ENCODE data around the gene ACSL1.

The ACSL1 gene

DNA sequence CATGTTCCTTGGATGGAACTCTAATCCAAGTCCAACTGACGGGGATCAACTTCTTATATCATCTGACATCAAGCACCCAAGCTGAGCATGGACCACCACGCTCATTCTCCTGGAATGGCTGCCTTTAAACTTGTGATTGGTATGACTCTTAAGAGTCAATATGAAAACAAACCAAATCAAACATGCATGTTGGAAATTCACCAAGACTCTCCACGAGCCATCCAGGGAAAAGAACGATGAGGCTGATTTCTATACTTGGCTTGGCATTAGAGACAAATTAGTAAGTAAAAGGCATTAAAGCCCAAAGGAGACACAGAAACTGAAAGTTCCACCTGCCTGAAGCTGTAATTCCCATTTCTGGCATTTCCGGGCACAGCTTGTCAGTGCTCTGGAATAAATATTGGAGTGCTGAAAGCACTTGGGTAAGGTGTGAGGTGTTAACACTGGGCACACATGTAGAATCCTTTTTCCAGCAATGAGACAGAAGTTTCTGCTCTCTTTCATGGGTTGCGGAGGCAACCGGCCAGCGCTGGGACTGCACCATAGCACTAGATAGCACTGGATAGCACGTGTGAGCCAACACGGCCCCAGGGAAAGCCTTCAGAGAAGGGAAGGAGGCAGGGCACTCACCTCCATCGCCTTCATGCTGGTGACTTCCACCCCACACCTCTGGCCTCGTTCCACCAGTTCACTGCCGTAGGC lies 49.8 kb downstream of the ACSL1 start:
- no peak overlapping the region for H3K18ac ChIP-seq (ENCODE audit: low read length)
- no peak overlapping the region for H3K27ac ChIP-seq (ENCODE audit: low read depth, low read length)
- WGBS (ENCODE audit: extremely low coverage, insufficient coverage, low lambda C conversion rate) = no CpG with 5 or more reads among the region's 13 CpGs
- no peak overlapping the region for H3K4me2 ChIP-seq (ENCODE audit: low read length)
- no peak overlapping the region for H4K5ac ChIP-seq (ENCODE audit: low read length)
- H3K27me3 ChIP-seq (ENCODE audit: insufficient read depth, low read length, poor library complexity) = no peaks in the 10 kb centered on the region
- H3K36me3 ChIP-seq (ENCODE audit: control insufficient read depth, insufficient read depth, low read length) = no peaks in the 10 kb centered on the region
- H3K4ac ChIP-seq (ENCODE audit: low read depth, low read length) = no peak overlapping the region
- H3K79me1 ChIP-seq (ENCODE audit: low read length) = no peaks in the 10 kb centered on the region
- no peak overlapping the region for H2BK15ac ChIP-seq (replicated peaks; ENCODE audit: low read depth)
- H3K23ac ChIP-seq (ENCODE audit: low read length) = no peak overlapping the region
- no peak overlapping the region for H2AK5ac ChIP-seq (ENCODE audit: low read length)
- H2BK120ac ChIP-seq (ENCODE audit: low read depth, low read length) = no peak overlapping the region
- no peak overlapping the region for H3K4me3 ChIP-seq (ENCODE audit: low read length)
- H3K4me1 ChIP-seq (ENCODE audit: control insufficient read depth, low read depth, low read length) = no peaks in the 10 kb centered on the region
- no peak overlapping the region for H4K8ac ChIP-seq (ENCODE audit: low read depth, low read length)
- H3K9ac ChIP-seq (ENCODE audit: low read length) = no peak overlapping the region
- no peak for DNase-seq
- H2BK5ac ChIP-seq (ENCODE audit: low read length) = no peak overlapping the region
- no peak overlapping the region for H3K56ac ChIP-seq (ENCODE audit: low read length)
- H3K79me2 ChIP-seq (ENCODE audit: control insufficient read depth, insufficient read depth, low read length) = no peaks in the 10 kb centered on the region

DNA sequence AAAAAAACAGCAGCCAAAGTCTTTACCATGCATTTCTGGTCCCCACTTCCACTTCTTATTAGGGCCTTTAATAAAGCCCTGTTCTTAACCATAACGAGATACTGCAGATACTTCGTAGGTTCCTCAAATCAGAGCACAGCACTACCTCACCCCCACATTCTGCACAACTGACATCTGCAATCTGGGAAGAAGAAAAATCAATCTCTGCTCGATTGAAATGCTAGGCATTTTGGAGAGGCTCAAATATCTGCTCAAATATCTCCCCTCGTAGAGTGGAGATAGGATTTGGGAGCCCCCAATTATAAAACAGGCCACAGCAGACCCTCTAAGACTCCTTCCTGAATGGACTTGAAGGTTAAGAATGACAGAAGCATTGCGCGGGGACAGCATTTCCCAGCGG lies 51.6 kb downstream of the ACSL1 start:
- Histone ChIP-seq H3K9ac (ENCODE audit: low read length) (no peak overlapping the region), H2BK120ac (ENCODE audit: low read depth, low read length) (no peak overlapping the region), H3K79me1 (ENCODE audit: low read length) (no peaks in the 10 kb centered on the region), H3K18ac (ENCODE audit: low read length) (no peak overlapping the region), H3K79me2 (ENCODE audit: control insufficient read depth, insufficient read depth, low read length) (no peaks in the 10 kb centered on the region), H3K23ac (ENCODE audit: low read length) (no peak overlapping the region), H4K5ac (ENCODE audit: low read length) (no peak overlapping the region), H3K56ac (ENCODE audit: low read length) (no peak overlapping the region), H2BK15ac (replicated peaks; ENCODE audit: low read depth) (no peak overlapping the region), H3K4me2 (ENCODE audit: low read length) (no peak overlapping the region), H3K27me3 (ENCODE audit: insufficient read depth, low read length, poor library complexity) (no peaks in the 10 kb centered on the region), H4K8ac (ENCODE audit: low read depth, low read length) (no peak overlapping the region), H3K4ac (ENCODE audit: low read depth, low read length) (no peak overlapping the region), H3K4me1 (ENCODE audit: control insufficient read depth, low read depth, low read length) (no peaks in the 10 kb centered on the region), H2AK5ac (ENCODE audit: low read length) (no peak overlapping the region), H3K36me3 (ENCODE audit: control insufficient read depth, insufficient read depth, low read length) (no peaks in the 10 kb centered on the region), H3K4me3 (ENCODE audit: low read length) (no peak overlapping the region), H3K27ac (ENCODE audit: low read depth, low read length) (no peak overlapping the region), H2BK5ac (ENCODE audit: low read length) (no peak overlapping the region)
- WGBS (ENCODE audit: extremely low coverage, insufficient coverage, low lambda C conversion rate) = no CpG with 5 or more reads among the region's 7 CpGs
- no peak for DNase-seq

DNA sequence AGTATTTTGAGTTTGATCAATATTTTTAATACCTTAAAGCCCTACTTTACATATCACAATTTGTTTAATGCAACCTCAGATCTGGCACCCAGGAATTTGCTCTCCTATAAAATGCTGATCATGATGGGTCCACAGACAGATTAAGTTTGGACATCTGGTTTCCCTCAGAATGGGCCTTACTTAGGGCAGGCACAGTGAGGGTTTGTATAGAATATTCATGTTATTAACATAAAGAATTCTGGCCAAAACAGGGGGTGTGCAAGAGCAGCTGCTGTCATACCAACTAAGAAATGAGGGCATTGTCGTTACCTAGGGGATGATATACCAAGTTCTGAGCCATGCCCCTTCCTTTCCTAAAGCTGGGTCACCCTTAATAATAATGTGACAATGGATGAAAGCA lies 54.4 kb downstream of the ACSL1 start:
- H3K4ac ChIP-seq (ENCODE audit: low read depth, low read length) = no peak overlapping the region
- no peak overlapping the region for H3K9ac ChIP-seq (ENCODE audit: low read length)
- H2AK5ac ChIP-seq (ENCODE audit: low read length) = no peak overlapping the region
- no peak for DNase-seq
- no peak overlapping the region for H2BK120ac ChIP-seq (ENCODE audit: low read depth, low read length)
- H3K23ac ChIP-seq (ENCODE audit: low read length) = no peak overlapping the region
- no CpG with 5 or more reads among the region's 1 CpG for WGBS (ENCODE audit: extremely low coverage, insufficient coverage, low lambda C conversion rate)
- no peaks in the 10 kb centered on the region for H3K79me1 ChIP-seq (ENCODE audit: low read length)
- no peak overlapping the region for H3K27ac ChIP-seq (ENCODE audit: low read depth, low read length)
- H3K27me3 ChIP-seq (ENCODE audit: insufficient read depth, low read length, poor library complexity) = no peaks in the 10 kb centered on the region
- no peak overlapping the region for H2BK15ac ChIP-seq (replicated peaks; ENCODE audit: low read depth)
- H3K4me2 ChIP-seq (ENCODE audit: low read length) = no peak overlapping the region
- no peaks in the 10 kb centered on the region for H3K4me1 ChIP-seq (ENCODE audit: control insufficient read depth, low read depth, low read length)
- H3K36me3 ChIP-seq (ENCODE audit: control insufficient read depth, insufficient read depth, low read length) = no peaks in the 10 kb centered on the region
- H4K5ac ChIP-seq (ENCODE audit: low read length) = no peak overlapping the region
- H2BK5ac ChIP-seq (ENCODE audit: low read length) = no peak overlapping the region
- H4K8ac ChIP-seq (ENCODE audit: low read depth, low read length) = no peak overlapping the region
- H3K56ac ChIP-seq (ENCODE audit: low read length) = no peak overlapping the region
- H3K79me2 ChIP-seq (ENCODE audit: control insufficient read depth, insufficient read depth, low read length) = no peaks in the 10 kb centered on the region
- no peak overlapping the region for H3K4me3 ChIP-seq (ENCODE audit: low read length)
- no peak overlapping the region for H3K18ac ChIP-seq (ENCODE audit: low read length)

DNA sequence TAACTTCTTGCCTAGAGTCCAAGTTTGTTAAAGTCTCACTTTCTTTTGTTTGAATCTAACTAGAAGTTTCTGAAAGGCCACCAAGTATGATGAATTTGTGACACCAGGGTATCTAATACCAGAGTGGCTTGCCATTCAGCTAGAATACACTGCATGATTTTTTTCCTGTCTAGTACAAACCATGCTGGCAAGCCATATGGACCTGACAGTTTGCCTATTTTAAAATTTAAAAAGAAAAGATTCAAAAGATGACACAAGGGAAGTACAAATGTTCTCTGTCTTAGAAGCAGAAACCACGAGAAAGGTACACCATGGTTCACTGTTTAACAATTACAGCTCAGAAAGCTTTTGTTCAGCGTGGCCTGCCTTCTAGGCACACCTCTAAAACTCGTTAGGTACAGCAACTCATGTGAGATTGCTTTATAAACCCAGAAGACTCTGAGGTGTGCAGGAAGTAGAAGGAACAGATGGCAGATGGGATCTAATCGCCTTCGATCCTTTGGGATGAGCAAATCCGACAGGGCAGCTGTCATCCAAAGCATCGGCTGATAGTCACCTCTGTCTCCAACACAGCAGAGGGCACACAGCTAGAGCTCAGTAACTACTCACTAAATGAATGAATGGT lies 56.5 kb downstream of the ACSL1 start:
- Histone ChIP-seq H2AK5ac (ENCODE audit: low read length) (no peak overlapping the region), H4K5ac (ENCODE audit: low read length) (no peak overlapping the region), H3K23ac (ENCODE audit: low read length) (no peak overlapping the region), H3K79me1 (ENCODE audit: low read length) (no peaks in the 10 kb centered on the region), H3K27me3 (ENCODE audit: insufficient read depth, low read length, poor library complexity) (no peaks in the 10 kb centered on the region), H4K8ac (ENCODE audit: low read depth, low read length) (no peak overlapping the region), H2BK5ac (ENCODE audit: low read length) (no peak overlapping the region), H3K27ac (ENCODE audit: low read depth, low read length) (no peak overlapping the region), H3K9ac (ENCODE audit: low read length) (no peak overlapping the region), H3K79me2 (ENCODE audit: control insufficient read depth, insufficient read depth, low read length) (no peaks in the 10 kb centered on the region), H2BK15ac (replicated peaks; ENCODE audit: low read depth) (no peak overlapping the region), H3K56ac (ENCODE audit: low read length) (no peak overlapping the region), H3K36me3 (ENCODE audit: control insufficient read depth, insufficient read depth, low read length) (no peaks in the 10 kb centered on the region), H3K4ac (ENCODE audit: low read depth, low read length) (no peak overlapping the region), H3K18ac (ENCODE audit: low read length) (no peak overlapping the region), H3K4me1 (ENCODE audit: control insufficient read depth, low read depth, low read length) (no peaks in the 10 kb centered on the region), H3K4me3 (ENCODE audit: low read length) (no peak overlapping the region), H2BK120ac (ENCODE audit: low read depth, low read length) (no peak overlapping the region), H3K4me2 (ENCODE audit: low read length) (no peak overlapping the region)
- no CpG with 5 or more reads among the region's 7 CpGs for WGBS (ENCODE audit: extremely low coverage, insufficient coverage, low lambda C conversion rate)
- no peak for DNase-seq

DNA sequence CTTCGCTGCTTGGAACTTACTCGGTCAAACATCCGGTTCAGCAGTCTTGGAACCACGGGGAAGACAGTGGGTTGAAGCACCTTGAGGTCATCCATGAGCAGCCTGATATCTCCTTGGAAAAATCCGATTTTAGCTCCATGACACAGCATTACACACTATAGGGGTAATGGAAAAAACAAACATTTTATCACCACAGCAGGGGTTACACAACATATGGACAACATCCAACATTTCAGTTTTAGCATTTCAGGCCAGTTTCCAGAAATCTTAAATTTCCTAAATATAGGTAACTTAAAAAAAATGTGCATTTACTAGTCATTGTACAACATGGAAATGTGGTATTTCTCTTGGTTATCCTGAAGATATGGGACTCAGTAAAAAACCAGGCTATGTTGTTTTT lies 57.5 kb downstream of the ACSL1 start:
- Histone ChIP-seq H3K79me2 (ENCODE audit: control insufficient read depth, insufficient read depth, low read length) (no peaks in the 10 kb centered on the region), H3K9ac (ENCODE audit: low read length) (no peak overlapping the region), H3K18ac (ENCODE audit: low read length) (no peak overlapping the region), H2BK120ac (ENCODE audit: low read depth, low read length) (no peak overlapping the region), H2BK5ac (ENCODE audit: low read length) (no peak overlapping the region), H4K8ac (ENCODE audit: low read depth, low read length) (no peak overlapping the region), H2AK5ac (ENCODE audit: low read length) (no peak overlapping the region), H4K5ac (ENCODE audit: low read length) (no peak overlapping the region), H3K36me3 (ENCODE audit: control insufficient read depth, insufficient read depth, low read length) (no peaks in the 10 kb centered on the region), H2BK15ac (replicated peaks; ENCODE audit: low read depth) (no peak overlapping the region), H3K4me1 (ENCODE audit: control insufficient read depth, low read depth, low read length) (no peaks in the 10 kb centered on the region), H3K4ac (ENCODE audit: low read depth, low read length) (no peak overlapping the region), H3K23ac (ENCODE audit: low read length) (no peak overlapping the region), H3K4me2 (ENCODE audit: low read length) (no peak overlapping the region), H3K4me3 (ENCODE audit: low read length) (no peak overlapping the region), H3K79me1 (ENCODE audit: low read length) (no peaks in the 10 kb centered on the region), H3K27me3 (ENCODE audit: insufficient read depth, low read length, poor library complexity) (no peaks in the 10 kb centered on the region), H3K56ac (ENCODE audit: low read length) (no peak overlapping the region), H3K27ac (ENCODE audit: low read depth, low read length) (no peak overlapping the region)
- no CpG with 5 or more reads among the region's 5 CpGs for WGBS (ENCODE audit: extremely low coverage, insufficient coverage, low lambda C conversion rate)
- no peak for DNase-seq

DNA sequence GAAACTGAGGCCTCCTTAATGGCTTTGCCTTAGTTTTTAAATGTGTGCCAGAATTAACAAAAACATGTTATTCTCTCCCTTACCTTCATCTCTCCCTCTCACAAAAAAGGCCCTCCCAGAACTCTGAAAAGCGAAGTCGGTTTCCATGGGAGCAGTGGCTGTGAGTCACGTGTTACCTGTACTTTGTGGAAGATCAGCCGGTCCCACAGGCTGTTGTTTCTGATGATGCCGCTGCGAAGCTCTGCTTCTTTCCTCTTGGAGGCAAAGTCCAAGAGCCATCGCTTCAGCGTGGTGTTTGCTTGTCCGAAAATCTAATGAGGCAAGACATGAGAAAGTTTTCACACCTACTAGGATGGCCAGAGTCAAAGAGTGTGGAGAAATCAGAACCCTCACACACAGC lies 59.3 kb downstream of the ACSL1 start:
- Histone ChIP-seq H2AK5ac (ENCODE audit: low read length) (no peak overlapping the region), H3K4ac (ENCODE audit: low read depth, low read length) (no peak overlapping the region), H3K27me3 (ENCODE audit: insufficient read depth, low read length, poor library complexity) (no peaks in the 10 kb centered on the region), H4K5ac (ENCODE audit: low read length) (no peak overlapping the region), H2BK5ac (ENCODE audit: low read length) (no peak overlapping the region), H3K79me1 (ENCODE audit: low read length) (no peaks in the 10 kb centered on the region), H3K4me1 (ENCODE audit: control insufficient read depth, low read depth, low read length) (no peaks in the 10 kb centered on the region), H3K9ac (ENCODE audit: low read length) (no peak overlapping the region), H3K27ac (ENCODE audit: low read depth, low read length) (no peak overlapping the region), H3K23ac (ENCODE audit: low read length) (no peak overlapping the region), H3K4me3 (ENCODE audit: low read length) (no peak overlapping the region), H3K79me2 (ENCODE audit: control insufficient read depth, insufficient read depth, low read length) (no peaks in the 10 kb centered on the region), H3K56ac (ENCODE audit: low read length) (no peak overlapping the region), H3K36me3 (ENCODE audit: control insufficient read depth, insufficient read depth, low read length) (no peaks in the 10 kb centered on the region), H2BK120ac (ENCODE audit: low read depth, low read length) (no peak overlapping the region), H2BK15ac (replicated peaks; ENCODE audit: low read depth) (no peak overlapping the region), H3K18ac (ENCODE audit: low read length) (no peak overlapping the region), H4K8ac (ENCODE audit: low read depth, low read length) (no peak overlapping the region), H3K4me2 (ENCODE audit: low read length) (no peak overlapping the region)
- no CpG with 5 or more reads among the region's 9 CpGs for WGBS (ENCODE audit: extremely low coverage, insufficient coverage, low lambda C conversion rate)
- DNase-seq = peak; percentile 8

All from mesendoderm (in vitro differentiated cells).